Lung (tissue), 12 donors: ENCODE results near the gene PTPRN2. TPM values are rescaled to one million over a fixed set of nuclear protein-coding genes. Genes with fewer than 3 reads are reported as not detected.

ENCODE experiments used
- ATAC-seq: fragments of 200-7000 bp; cut with Tn5 transposase; one replicate; pipeline ENCODE4 v1.9.1; 2020; ENCODE audit warnings: moderate number of reproducible peaks; ENCODE audit not compliant: insufficient read depth, low FRiP score
- DNase-seq, 3 donors: peaks; one replicate each; pipeline ENCODE4 v3.0.0-alpha.2; 2013 to 2017
- H3K27ac ChIP-seq, 2 donors: one replicate each; pipeline ENCODE4 v1.5.1; 2013; ENCODE audit warnings: mild to moderate bottlenecking in 2 of 2, moderate library complexity in 2 of 2, control low read depth in 1 of 2, inconsistent platforms in 1 of 2, low read depth in 1 of 2, low read length in 1 of 2
- H3K27me3 ChIP-seq, 3 donors: one replicate each; pipeline ENCODE4 v1.5.1; 2013; ENCODE audit warnings: low read length in 2 of 3; ENCODE audit not compliant: control insufficient read depth in 3 of 3, insufficient read depth in 3 of 3
- H3K36me3 ChIP-seq, 4 donors: one replicate each; pipeline ENCODE4 v1.5.1; 2013; ENCODE audit warnings: low read length in 4 of 4, mild to moderate bottlenecking in 1 of 4, moderate library complexity in 1 of 4; ENCODE audit not compliant: control insufficient read depth in 4 of 4, insufficient read depth in 4 of 4
- H3K4me1 ChIP-seq, 5 donors: one replicate each; pipeline ENCODE4 v1.5.1; 2013; ENCODE audit warnings: low read length in 5 of 5, mild to moderate bottlenecking in 2 of 5, moderate library complexity in 1 of 5; ENCODE audit not compliant: control insufficient read depth in 5 of 5, insufficient read depth in 5 of 5
- H3K4me3 ChIP-seq: one replicate; pipeline ENCODE4 v1.5.1; 2013; ENCODE audit warnings: mild to moderate bottlenecking, control low read depth, moderate library complexity
- H3K9ac ChIP-seq, 2 donors: one replicate each; pipeline ENCODE4 v1.5.1; 2013; ENCODE audit warnings: low read length in 2 of 2, control low read depth in 1 of 2; ENCODE audit not compliant: insufficient read depth in 1 of 2
- H3K9me3 ChIP-seq, 4 donors: one replicate each; pipeline ENCODE4 v1.5.1; 2013; ENCODE audit warnings: low read length in 3 of 4, mild to moderate bottlenecking in 1 of 4, moderate library complexity in 1 of 4; ENCODE audit not compliant: control insufficient read depth in 4 of 4, insufficient read depth in 3 of 4
- WGBS, 2 donors: extraction: QIAGEN DNeasy Blood & Tissue Kit; methylation state at CpG; one replicate each; pipeline ENCODE4 v1.1.7; 2013; 5-methylcytosine and 5-hydroxymethylcytosine counted together
- polyA plus RNA-seq, 2 donors: library from polyadenylated mRNA; stranded (reverse); fragments of 200-250 nt; gene quantifications; one replicate each; pipeline ENCODE4 v1.2.1, GENCODE V29; 2013
- total RNA-seq, 2 donors: library from RNA; depleted of rRNA in 1 of 2; stranded (reverse); fragments of >200 nt in 1 of 2; gene quantifications; one replicate each; pipeline ENCODE4 v1.2.1, GENCODE V29; 2014 to 2021
- TF ChIP-seq, protein P1 (sequence below): IDR thresholded peaks from 2 replicates; pipeline ENCODE4 v1.5.1; 2012; ENCODE audit warnings: mild to moderate bottlenecking; ENCODE audit errors: control extremely low read depth, extremely low read depth
- donor health status: control.
- donor health status: control.
- donor health status: Bipolar disorder and iron deficiency.
- donor health status: healthy.
- donor health status: DM: yes; HTN: yes; CAD: no.

PTPRN2 gene
- total and polyA plus RNA-seq, 4 donors = 2.1 to 7.4 (median 4.4) TPM

DNA sequence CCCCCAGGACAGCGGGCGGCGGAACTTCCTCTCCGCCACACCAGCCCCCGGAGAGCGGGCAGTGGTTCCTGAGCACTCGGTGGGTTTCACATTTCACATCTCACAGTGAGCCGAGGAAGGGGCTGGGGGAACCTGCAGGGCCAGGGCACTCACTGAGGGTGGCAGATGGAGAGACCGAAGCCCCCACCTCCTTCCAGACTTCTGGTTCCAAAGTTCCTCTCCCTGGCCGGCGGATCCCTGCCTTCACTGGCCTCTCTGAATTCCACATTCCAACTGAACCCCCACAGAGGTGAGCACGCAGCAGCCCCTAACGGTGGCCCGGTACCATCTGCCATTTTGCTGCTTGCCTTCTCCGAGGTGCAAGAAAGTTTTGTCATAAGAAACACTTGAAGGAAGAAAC is 461.0 kb downstream of the PTPRN2 start:
- no peaks in the 10 kb centered on the region for H3K4me1 ChIP-seq
- no peak overlapping the region for H3K9ac ChIP-seq
- H3K27me3 ChIP-seq = no peaks in the 10 kb centered on the region
- no peak for DNase-seq
- TF ChIP-seq, protein P1, sequence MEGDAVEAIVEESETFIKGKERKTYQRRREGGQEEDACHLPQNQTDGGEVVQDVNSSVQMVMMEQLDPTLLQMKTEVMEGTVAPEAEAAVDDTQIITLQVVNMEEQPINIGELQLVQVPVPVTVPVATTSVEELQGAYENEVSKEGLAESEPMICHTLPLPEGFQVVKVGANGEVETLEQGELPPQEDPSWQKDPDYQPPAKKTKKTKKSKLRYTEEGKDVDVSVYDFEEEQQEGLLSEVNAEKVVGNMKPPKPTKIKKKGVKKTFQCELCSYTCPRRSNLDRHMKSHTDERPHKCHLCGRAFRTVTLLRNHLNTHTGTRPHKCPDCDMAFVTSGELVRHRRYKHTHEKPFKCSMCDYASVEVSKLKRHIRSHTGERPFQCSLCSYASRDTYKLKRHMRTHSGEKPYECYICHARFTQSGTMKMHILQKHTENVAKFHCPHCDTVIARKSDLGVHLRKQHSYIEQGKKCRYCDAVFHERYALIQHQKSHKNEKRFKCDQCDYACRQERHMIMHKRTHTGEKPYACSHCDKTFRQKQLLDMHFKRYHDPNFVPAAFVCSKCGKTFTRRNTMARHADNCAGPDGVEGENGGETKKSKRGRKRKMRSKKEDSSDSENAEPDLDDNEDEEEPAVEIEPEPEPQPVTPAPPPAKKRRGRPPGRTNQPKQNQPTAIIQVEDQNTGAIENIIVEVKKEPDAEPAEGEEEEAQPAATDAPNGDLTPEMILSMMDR = no peak
- no peak overlapping the region for H3K27ac ChIP-seq
- no peak overlapping the region for H3K4me3 ChIP-seq
- ATAC-seq = no peak
- H3K9me3 ChIP-seq = peaks cover 0 to 18% (median 7%) of the 10 kb centered on the region in 4 donors
- no peaks in the 10 kb centered on the region for H3K36me3 ChIP-seq
- WGBS, 2 donors = 94 to 96% methylated on average over 15 of the region's 15 CpGs

DNA sequence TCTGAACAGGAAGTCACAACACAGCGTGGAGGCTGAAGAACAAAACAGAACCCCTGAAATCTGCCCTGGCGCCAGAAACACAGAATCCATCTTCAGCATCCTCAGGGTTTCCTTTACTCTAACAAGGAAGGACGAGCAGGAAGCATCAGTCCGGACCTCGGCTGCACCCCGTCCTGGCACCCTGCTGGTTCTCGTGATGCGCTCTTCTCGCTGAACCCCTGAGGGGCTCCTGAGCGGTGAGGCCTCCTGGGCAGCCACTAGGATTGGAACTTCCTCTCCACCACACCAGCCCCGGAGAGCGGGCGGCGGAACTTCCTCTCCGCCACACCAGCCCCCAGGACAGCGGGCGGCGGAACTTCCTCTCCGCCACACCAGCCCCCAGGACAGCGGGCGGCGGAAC is 461.9 kb downstream of the PTPRN2 start:
- Histone ChIP-seq H3K36me3 (no peaks in the 10 kb centered on the region), H3K27ac (no peak overlapping the region), H3K9ac (no peak overlapping the region), H3K27me3 (no peaks in the 10 kb centered on the region), H3K4me1 (no peaks in the 10 kb centered on the region), H3K4me3 (no peak overlapping the region), H3K9me3 (peaks cover 0 to 18% (median 8%) of the 10 kb centered on the region in 4 donors)
- DNase-seq (no peak), ATAC-seq (no peak)
- TF ChIP-seq, protein P1 = no peak
- WGBS, 2 donors = 94 to 98% methylated on average over 15 to 19 of the region's 22 CpGs

DNA sequence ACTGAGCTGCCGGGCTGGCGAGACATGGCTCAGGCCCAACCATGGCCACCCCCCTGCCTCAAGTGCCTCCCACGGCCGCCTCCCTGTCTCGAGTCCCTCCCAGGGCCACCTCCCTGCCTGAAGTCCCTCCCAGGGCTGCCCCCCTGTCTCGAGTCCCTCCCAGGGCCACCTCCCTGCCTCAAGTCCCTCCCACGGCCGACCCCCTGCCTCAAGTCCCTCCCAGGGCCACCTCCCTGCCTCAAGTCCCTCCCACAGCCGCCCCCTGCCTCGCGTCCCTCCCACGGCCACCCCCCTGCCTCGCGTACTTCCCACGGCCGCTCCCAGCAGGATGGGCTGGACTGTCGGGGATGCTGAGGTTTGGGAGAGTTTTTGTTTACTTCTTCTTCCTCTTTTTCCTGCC is 462.5 kb downstream of the PTPRN2 start:
- H3K27me3 ChIP-seq = no peaks in the 10 kb centered on the region
- TF ChIP-seq, protein P1 = no peak
- no peak overlapping the region for H3K9ac ChIP-seq
- H3K36me3 ChIP-seq = no peaks in the 10 kb centered on the region
- no peak for ATAC-seq
- 83 to 89% methylated on average over 12 to 17 of the region's 17 CpGs for WGBS, 2 donors
- H3K4me3 ChIP-seq = no peak overlapping the region
- DNase-seq = no peak
- H3K4me1 ChIP-seq = no peaks in the 10 kb centered on the region
- peaks cover 0 to 18% (median 6%) of the 10 kb centered on the region in 4 donors for H3K9me3 ChIP-seq
- H3K27ac ChIP-seq = no peak overlapping the region

DNA sequence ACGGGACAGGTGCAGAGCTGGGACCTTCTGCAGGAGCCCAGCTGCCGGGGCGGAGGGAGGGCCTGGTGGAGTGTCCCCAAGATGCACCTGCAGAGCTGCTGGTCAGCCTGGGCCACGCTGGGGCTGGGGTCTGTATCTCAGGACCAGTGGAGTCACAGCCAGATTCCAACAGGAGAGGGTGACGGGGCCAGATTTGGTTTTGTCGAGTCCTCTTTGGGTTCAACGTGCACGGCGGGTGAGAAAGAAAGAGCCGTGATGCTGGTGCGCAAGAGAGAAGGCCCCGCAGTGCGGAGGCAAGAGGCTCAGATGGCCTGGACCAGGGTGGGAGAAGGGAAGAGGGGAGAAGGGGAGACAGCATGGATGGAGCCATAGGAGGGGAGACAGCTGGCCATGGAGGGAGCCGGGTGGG is 462.9 kb downstream of the PTPRN2 start:
- H3K27me3 ChIP-seq = no peaks in the 10 kb centered on the region
- ATAC-seq (no peak), DNase-seq (no peak)
- H3K9me3 ChIP-seq = peaks cover 0 to 18% (median 7%) of the 10 kb centered on the region in 4 donors
- H3K9ac ChIP-seq = no peak overlapping the region
- no peak overlapping the region for H3K27ac ChIP-seq
- WGBS, 2 donors = 91 to 93% methylated on average over 14 of the region's 14 CpGs
- H3K4me1 ChIP-seq = no peaks in the 10 kb centered on the region
- TF ChIP-seq, protein P1 = no peak
- H3K4me3 ChIP-seq = no peak overlapping the region
- H3K36me3 ChIP-seq = no peaks in the 10 kb centered on the region
